HepG2 (cell line): Measurements from ENCODE around the gene PSMA3. TPM values are rescaled to one million over a fixed set of nuclear protein-coding genes. Genes with fewer than 3 reads are reported as not detected.

Source experiments
- NFAT5 ChIP-seq: sonication (generic); formaldehyde crosslinking; IDR thresholded peaks from 2 replicates; pipeline ENCODE4 v1.4.0; 2020; ENCODE audit warnings: missing genetic modification reagents
- ZNF407 ChIP-seq: sonication (generic); formaldehyde crosslinking; IDR thresholded peaks from one replicate; pipeline ENCODE4 v1.5.1; 2020; ENCODE audit warnings: mild to moderate bottlenecking, missing genetic modification reagents; ENCODE audit errors: not compliant biosample characterization
- polyA plus RNA-seq, 8 experiments: library from polyadenylated mRNA; depleted of rRNA in 3 of 8; stranded (reverse) in 7 of 8; unstranded in 1 of 8; fragments of >200 nt; fragmentation: Illumina TruSeq in 4 of 8; extraction: Trizol in 4 of 8; gene quantifications; 2 replicates each; pipeline versions ENCODE4 v1.2.1 to v1.2.3, GENCODE V29; 2011 to 2016; ENCODE audit warnings: low read depth in 4 of 8, missing spikeins in 1 of 8, mixed read lengths in 1 of 8; ENCODE audit not compliant: insufficient read depth in 1 of 8
- total RNA-seq, 5 experiments: library from RNA; depleted of rRNA; stranded (reverse); fragments of >200 nt; fragmentation: Illumina TruSeq; extraction: Trizol; gene quantifications; 2 replicates each; pipeline ENCODE4 v1.2.3, GENCODE V29; 2016; ENCODE audit warnings: low read depth in 1 of 5
- TF ChIP-seq, protein P1 (sequence below): sonication (generic); formaldehyde crosslinking; IDR thresholded peaks from 2 replicates; pipeline ENCODE4 v1.4.0; 2020; ENCODE audit warnings: mild to moderate bottlenecking, missing genetic modification reagents

Gene PSMA3
- total and polyA plus RNA-seq, 2 of the 13 experiments (the other 11 are each of a cell fraction or from before 2014, with no cell fraction given), result 232 to 275 TPM

GRCh38 chr14:58287607-58288042 lies 43.0 kb downstream of the PSMA3 start (continued):
- no peak for TF ChIP-seq NFAT5
- no peak for TF ChIP-seq ZNF407 (CRISPR knock-in tag)
- TF ChIP-seq, protein P1, sequence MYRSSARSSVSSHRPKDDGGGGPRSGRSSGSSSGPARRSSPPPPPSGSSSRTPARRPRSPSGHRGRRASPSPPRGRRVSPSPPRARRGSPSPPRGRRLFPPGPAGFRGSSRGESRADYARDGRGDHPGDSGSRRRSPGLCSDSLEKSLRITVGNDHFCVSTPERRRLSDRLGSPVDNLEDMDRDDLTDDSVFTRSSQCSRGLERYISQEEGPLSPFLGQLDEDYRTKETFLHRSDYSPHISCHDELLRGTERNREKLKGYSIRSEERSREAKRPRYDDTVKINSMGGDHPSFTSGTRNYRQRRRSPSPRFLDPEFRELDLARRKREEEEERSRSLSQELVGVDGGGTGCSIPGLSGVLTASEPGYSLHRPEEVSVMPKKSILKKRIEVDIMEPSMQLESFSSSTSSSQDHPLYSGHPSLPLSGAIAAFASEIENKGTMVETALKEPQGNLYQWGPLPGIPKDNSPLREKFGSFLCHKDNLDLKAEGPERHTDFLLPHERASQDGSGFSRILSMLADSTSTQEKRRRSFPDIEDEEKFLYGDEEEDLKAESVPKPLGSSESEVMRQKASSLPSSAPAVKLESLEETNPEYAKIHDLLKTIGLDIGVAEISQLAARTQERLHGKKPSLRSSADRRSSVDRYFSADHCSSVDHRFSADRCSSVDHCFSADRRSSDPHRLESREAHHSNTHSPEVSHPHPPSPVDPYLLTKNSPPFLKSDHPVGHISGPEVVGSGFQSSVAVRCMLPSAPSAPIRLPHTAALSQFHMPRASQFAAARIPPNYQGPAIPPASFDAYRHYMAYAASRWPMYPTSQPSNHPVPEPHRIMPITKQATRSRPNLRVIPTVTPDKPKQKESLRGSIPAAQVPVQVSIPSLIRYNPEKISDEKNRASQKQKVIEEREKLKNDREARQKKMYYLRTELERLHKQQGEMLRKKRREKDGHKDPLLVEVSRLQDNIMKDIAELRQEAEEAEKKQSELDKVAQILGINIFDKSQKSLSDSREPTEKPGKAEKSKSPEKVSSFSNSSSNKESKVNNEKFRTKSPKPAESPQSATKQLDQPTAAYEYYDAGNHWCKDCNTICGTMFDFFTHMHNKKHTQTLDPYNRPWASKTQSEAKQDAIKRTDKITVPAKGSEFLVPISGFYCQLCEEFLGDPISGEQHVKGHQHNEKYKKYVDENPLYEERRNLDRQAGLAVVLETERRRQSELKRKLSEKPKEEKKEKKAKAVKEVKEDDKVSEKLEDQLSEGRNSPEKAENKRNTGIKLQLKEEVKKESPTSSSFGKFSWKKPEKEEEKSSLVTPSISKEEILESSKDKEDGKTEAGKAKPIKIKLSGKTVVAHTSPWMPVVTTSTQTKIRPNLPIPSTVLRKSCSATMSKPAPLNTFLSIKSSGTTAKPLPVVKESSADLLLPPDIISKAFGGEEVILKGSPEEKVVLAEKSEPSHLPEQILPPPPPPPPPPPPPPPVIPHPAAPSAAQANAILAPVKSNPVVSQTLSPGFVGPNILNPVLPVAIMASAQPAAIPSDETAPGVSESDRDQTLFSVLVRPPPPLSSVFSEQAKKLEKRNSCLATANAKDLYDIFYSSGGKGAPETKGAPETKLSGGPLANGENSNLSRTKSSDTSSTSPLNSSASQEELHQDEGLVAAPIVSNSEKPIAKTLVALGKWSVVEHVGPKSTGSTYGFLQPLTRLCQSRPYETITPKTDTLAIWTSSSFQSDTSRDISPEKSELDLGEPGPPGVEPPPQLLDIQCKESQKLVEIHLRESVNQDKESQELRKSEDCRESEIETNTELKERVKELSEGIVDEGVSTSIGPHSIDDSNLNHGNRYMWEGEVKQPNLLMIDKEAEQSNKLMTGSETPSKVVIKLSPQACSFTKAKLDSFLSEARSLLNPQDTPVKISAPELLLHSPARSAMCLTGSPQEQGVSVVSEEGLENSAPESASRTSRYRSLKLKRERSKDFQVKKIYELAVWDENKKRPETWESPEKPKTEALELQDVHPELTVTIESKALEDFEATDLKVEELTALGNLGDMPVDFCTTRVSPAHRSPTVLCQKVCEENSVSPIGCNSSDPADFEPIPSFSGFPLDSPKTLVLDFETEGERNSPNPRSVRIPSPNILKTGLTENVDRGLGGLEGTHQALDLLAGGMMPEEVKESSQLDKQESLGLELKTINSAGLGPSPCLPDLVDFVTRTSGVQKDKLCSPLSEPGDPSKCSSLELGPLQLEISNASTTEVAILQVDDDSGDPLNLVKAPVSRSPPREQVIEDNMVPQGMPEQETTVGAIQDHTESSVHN (CRISPR knock-in tag), result no peak
